Keratinocyte (primary cell): ENCODE data around the gene UGT2B10. TPM values are rescaled to one million over a fixed set of nuclear protein-coding genes. Genes with fewer than 3 reads are reported as not detected.

Experiments
- DNase-seq: peaks from one replicate; pipeline ENCODE4 v3.0.0-alpha.2; 2011; ENCODE audit warnings: low read depth, missing footprints, low spot score
- FAIRE-seq: peaks from 2 replicates; lab custom pipeline; 2011; peaks lifted over from hg19 to GRCh38; lab: Jason Lieb, UNC
- H2AFZ ChIP-seq: 2 replicates; pipeline ENCODE4 v1.6.0; 2012; ENCODE audit warnings: low read length, control low read depth, inconsistent platforms; ENCODE audit not compliant: control insufficient read depth
- H3K27ac ChIP-seq: 2 replicates; pipeline ENCODE4 v1.5.1; 2011; ENCODE audit warnings: low read length; ENCODE audit not compliant: control insufficient read depth, insufficient read depth
- H3K27me3 ChIP-seq: 3 replicates; pipeline ENCODE4 v1.6.0; 2011; ENCODE audit warnings: low read length; ENCODE audit not compliant: control insufficient read depth, insufficient read depth; ENCODE audit errors: extremely low read depth
- H3K36me3 ChIP-seq, 2 experiments: 2 replicates in 1 of 2; 3 replicates in 1 of 2; pipeline ENCODE4 v1.5.1; 2011; ENCODE audit warnings: low read length in 2 of 2, mild to moderate bottlenecking in 1 of 2; ENCODE audit not compliant: control insufficient read depth in 2 of 2, insufficient read depth in 2 of 2; ENCODE audit errors: extremely low read depth in 1 of 2
- H3K4me1 ChIP-seq: 3 replicates; pipeline ENCODE4 v1.5.1; 2011; ENCODE audit warnings: low read length; ENCODE audit not compliant: control insufficient read depth, insufficient read depth; ENCODE audit errors: extremely low read depth
- H3K4me2 ChIP-seq: 3 replicates; pipeline ENCODE4 v1.6.0; 2011; ENCODE audit warnings: low read depth, low read length; ENCODE audit not compliant: control insufficient read depth, insufficient read depth; ENCODE audit errors: extremely low read depth
- H3K4me3 ChIP-seq, 3 experiments: fragments of 200-600 bp in 1 of 3; sonication (generic) in 1 of 3; 2 replicates in 2 of 3; 3 replicates in 1 of 3; pipeline ENCODE4 v1.5.1; 2011 to 2016; ENCODE audit warnings: low read length in 3 of 3, mild to moderate bottlenecking in 3 of 3, control low read depth in 2 of 3, inconsistent platforms in 1 of 3, low read depth in 1 of 3, mixed read lengths in 1 of 3, mixed run types in 1 of 3, moderate library complexity in 1 of 3; ENCODE audit not compliant: control insufficient read depth in 2 of 3, insufficient read depth in 2 of 3; ENCODE audit errors: extremely low read depth in 1 of 3
- H3K79me2 ChIP-seq: 2 replicates; pipeline ENCODE4 v1.6.0; 2012; ENCODE audit warnings: low read length; ENCODE audit not compliant: control insufficient read depth, insufficient read depth
- H3K9ac ChIP-seq: 3 replicates; pipeline ENCODE4 v1.6.0; 2011; ENCODE audit warnings: low read length; ENCODE audit not compliant: control insufficient read depth, insufficient read depth; ENCODE audit errors: extremely low read depth
- H3K9me1 ChIP-seq: 3 replicates; pipeline ENCODE4 v1.6.0; 2011; ENCODE audit warnings: low read length; ENCODE audit not compliant: control insufficient read depth, insufficient read depth; ENCODE audit errors: extremely low read depth
- H3K9me3 ChIP-seq: 2 replicates; pipeline ENCODE4 v1.5.1; 2012; ENCODE audit warnings: low read depth, low read length; ENCODE audit not compliant: control insufficient read depth
- H4K20me1 ChIP-seq: 3 replicates; pipeline ENCODE4 v1.6.0; 2011; ENCODE audit warnings: low read length; ENCODE audit not compliant: control insufficient read depth, insufficient read depth; ENCODE audit errors: extremely low read depth
- EZH2 ChIP-seq: IDR thresholded peaks from one replicate; pipeline ENCODE4 v1.6.1; 2012; ENCODE audit warnings: inconsistent platforms, mild to moderate bottlenecking, low read length, moderate library complexity
- dilution Hi-C: fragments of 300-500 bp; cut with MboI; formaldehyde crosslinking; loops from one replicate; pipeline ENCODE4 v1.7.0; 2020; ENCODE audit warnings: low sequenced_read_pairs; ENCODE audit not compliant: extremely low pct_ligation_motif_present
- polyA plus RNA-seq, 5 experiments: library from polyadenylated mRNA; depleted of rRNA in 3 of 5; stranded (reverse) in 3 of 5; stranded (forward) in 1 of 5; unstranded in 1 of 5; fragments of >200 nt; gene quantifications; 1 replicate in 1 of 5; 2 replicates in 3 of 5; 3 replicates in 1 of 5; pipeline versions ENCODE4 v1.2.1 to v1.2.3, GENCODE V29; 2011 to 2012; ENCODE audit warnings: missing spikeins in 2 of 5, low read depth in 1 of 5, low replicate concordance in 1 of 5
- TF ChIP-seq, protein P1 (sequence below), 3 experiments: IDR thresholded peaks in 1 of 3; conservative IDR thresholded peaks in 1 of 3; optimal IDR thresholded peaks in 1 of 3; 2 replicates in 2 of 3; 3 replicates in 1 of 3; pipeline versions ENCODE3 to v1.5.1; 2011; ENCODE audit warnings: low read length in 3 of 3, mild to moderate bottlenecking in 3 of 3, moderate library complexity in 2 of 3, control low read depth in 1 of 3, inconsistent platforms in 1 of 3; ENCODE audit not compliant: insufficient read depth in 2 of 3; ENCODE audit errors: extremely low read depth in 1 of 3

UGT2B10 gene
- polyA plus RNA-seq, 1 donor (not counting 4 experiments of a cell fraction or from before 2014, with no cell fraction given) = not detected

DNA sequence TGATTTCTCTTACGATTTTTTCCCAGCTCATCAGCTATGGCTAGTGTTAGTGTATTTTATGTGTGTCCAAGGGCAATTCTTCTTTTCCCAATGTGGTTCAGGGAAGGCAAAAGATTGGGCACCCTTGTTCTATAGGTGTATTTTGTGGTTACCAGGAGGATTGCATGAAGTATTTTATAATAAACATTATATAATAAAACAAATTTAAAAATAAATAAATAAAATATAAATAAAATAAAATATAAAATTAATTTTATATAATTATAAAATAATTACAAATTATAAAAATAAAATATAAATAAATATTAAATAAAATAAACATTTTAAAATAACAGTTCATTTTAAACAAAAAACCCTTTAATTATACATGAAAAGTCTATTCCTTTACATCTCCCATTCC, 35.6 kb upstream of the UGT2B10 start:
- H3K9me3 ChIP-seq = no peaks in the 10 kb centered on the region
- H3K4me1 ChIP-seq = no peaks in the 10 kb centered on the region
- TF ChIP-seq, protein P1, sequence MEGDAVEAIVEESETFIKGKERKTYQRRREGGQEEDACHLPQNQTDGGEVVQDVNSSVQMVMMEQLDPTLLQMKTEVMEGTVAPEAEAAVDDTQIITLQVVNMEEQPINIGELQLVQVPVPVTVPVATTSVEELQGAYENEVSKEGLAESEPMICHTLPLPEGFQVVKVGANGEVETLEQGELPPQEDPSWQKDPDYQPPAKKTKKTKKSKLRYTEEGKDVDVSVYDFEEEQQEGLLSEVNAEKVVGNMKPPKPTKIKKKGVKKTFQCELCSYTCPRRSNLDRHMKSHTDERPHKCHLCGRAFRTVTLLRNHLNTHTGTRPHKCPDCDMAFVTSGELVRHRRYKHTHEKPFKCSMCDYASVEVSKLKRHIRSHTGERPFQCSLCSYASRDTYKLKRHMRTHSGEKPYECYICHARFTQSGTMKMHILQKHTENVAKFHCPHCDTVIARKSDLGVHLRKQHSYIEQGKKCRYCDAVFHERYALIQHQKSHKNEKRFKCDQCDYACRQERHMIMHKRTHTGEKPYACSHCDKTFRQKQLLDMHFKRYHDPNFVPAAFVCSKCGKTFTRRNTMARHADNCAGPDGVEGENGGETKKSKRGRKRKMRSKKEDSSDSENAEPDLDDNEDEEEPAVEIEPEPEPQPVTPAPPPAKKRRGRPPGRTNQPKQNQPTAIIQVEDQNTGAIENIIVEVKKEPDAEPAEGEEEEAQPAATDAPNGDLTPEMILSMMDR (optimal IDR thresholded peaks at IDR 0.05 in 1 of 3, IDR thresholded peaks at IDR 0.05 in 1 of 3, conservative IDR thresholded peaks at IDR 0.05 in 1 of 3; ENCODE audit: extremely low read depth in 1 of 3, insufficient read depth in 2 of 3, low read length in 3 of 3) = no peak
- dilution Hi-C loops = no loop called here
- no peak overlapping the region for H3K4me3 ChIP-seq
- FAIRE-seq (no peak), DNase-seq (no peak)
- no peak overlapping the region for H3K4me2 ChIP-seq
- no peak overlapping the region for H3K9ac ChIP-seq
- no peaks in the 10 kb centered on the region for H3K79me2 ChIP-seq
- no peaks in the 10 kb centered on the region for H4K20me1 ChIP-seq
- no peak overlapping the region for H3K27ac ChIP-seq
- no peaks in the 10 kb centered on the region for H3K36me3 ChIP-seq
- no peaks in the 10 kb centered on the region for H3K27me3 ChIP-seq
- no peak overlapping the region for H2AFZ ChIP-seq
- H3K9me1 ChIP-seq = no peaks in the 10 kb centered on the region

DNA sequence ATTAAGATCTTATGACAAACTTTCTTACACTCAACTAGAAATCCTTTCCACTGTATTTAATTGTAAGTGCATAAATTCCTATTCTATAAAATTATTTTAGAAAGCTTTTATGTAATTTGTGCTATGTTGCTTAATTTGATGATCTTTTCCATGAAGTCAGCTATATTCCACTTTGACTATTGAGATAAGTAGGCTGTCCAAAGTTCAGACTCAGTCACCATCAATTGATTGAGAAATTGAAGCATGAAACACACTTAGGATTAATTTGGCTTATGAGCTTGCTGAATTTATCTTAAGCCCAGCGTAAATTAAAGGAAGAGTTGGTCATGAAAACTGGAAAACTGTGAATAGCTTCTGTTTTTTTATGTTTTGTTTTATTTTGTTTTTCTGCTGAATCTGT, 18.7 kb upstream of the UGT2B10 start:
- Histone ChIP-seq H3K4me3 (no peak overlapping the region), H3K4me1 (no peaks in the 10 kb centered on the region), H3K79me2 (no peaks in the 10 kb centered on the region), H3K27me3 (no peaks in the 10 kb centered on the region), H3K4me2 (no peak overlapping the region), H3K9me1 (no peaks in the 10 kb centered on the region), H3K9ac (no peak overlapping the region), H4K20me1 (no peaks in the 10 kb centered on the region), H3K27ac (no peak overlapping the region), H3K9me3 (no peaks in the 10 kb centered on the region), H2AFZ (no peak overlapping the region), H3K36me3 (no peaks in the 10 kb centered on the region)
- dilution Hi-C loops = no loop called here
- TF ChIP-seq, protein P1 (optimal IDR thresholded peaks at IDR 0.05 in 1 of 3, IDR thresholded peaks at IDR 0.05 in 1 of 3, conservative IDR thresholded peaks at IDR 0.05 in 1 of 3; ENCODE audit: extremely low read depth in 1 of 3, insufficient read depth in 2 of 3, low read length in 3 of 3) = no peak
- no peak for TF ChIP-seq EZH2
- no peak for FAIRE-seq
- no peak for DNase-seq
